Thoracic aorta (tissue), 2 donors: Measurements from ENCODE around the gene DAP3. TPM values are rescaled to one million over a fixed set of nuclear protein-coding genes. Genes with fewer than 3 reads are reported as not detected.
A peak's percentile ranks its signal among the peaks of the same experiment; 100 is the strongest.
"Not testable (repeated sequence)": the region's sequence is repeated elsewhere in the genome, so short reads cannot be mapped to it uniquely, and the experiment has no call there.

Experiments used
- ATAC-seq: fragments of 150-250 bp; one replicate; pipeline ENCODE4 v1.8.0; 2017; ENCODE audit warnings: low read depth; ENCODE audit not compliant: insufficient number of reproducible peaks, low FRiP score
- DNase-seq: peaks from one replicate; pipeline ENCODE4 v3.0.0-alpha.2; 2020; ENCODE audit warnings: low spot score
- H3K27ac ChIP-seq, 2 donors: fragments of 200-600 bp; sonication (generic); 1 replicate in 1 of 2; 2 replicates in 1 of 2; pipeline ENCODE4 v1.5.1; 2016; ENCODE audit warnings: mild to moderate bottlenecking in 2 of 2, moderate library complexity in 2 of 2
- H3K27me3 ChIP-seq: fragments of 200-600 bp; sonication (generic); replicated peaks from 2 replicates; pipeline ENCODE4 v1.6.0; 2016; ENCODE audit warnings: mild to moderate bottlenecking; ENCODE audit not compliant: insufficient read depth
- H3K36me3 ChIP-seq: fragments of 200-600 bp; sonication (generic); one replicate; pipeline ENCODE4 v1.5.1; 2016
- H3K4me1 ChIP-seq, 2 donors: fragments of 200-600 bp; sonication (generic); 1 replicate in 1 of 2; 2 replicates in 1 of 2; pipeline versions ENCODE4 v1.5.1 to v1.6.0; 2016; ENCODE audit warnings: low read depth in 2 of 2, mild to moderate bottlenecking in 1 of 2; ENCODE audit not compliant: control insufficient read depth in 1 of 2
- H3K4me3 ChIP-seq: fragments of 200-600 bp; sonication (generic); 2 replicates; pipeline ENCODE4 v1.5.1; 2016; ENCODE audit warnings: mild to moderate bottlenecking
- H3K9me3 ChIP-seq: fragments of 200-600 bp; sonication (generic); 2 replicates; pipeline ENCODE4 v1.5.1; 2016
- CTCF ChIP-seq: fragments of 200-600 bp; sonication (generic); IDR thresholded peaks from one replicate; pipeline ENCODE4 v1.5.1; 2019; ENCODE audit warnings: antibody characterized with exemption
- total RNA-seq, 2 donors: library from RNA; depleted of rRNA; stranded (reverse); fragments of >200 nt; gene quantifications; one replicate each; pipeline versions ENCODE4 v1.1.0 to v1.2.3, GENCODE V29; 2016

Gene DAP3
- total RNA-seq, 2 donors from 2014 or later: 56.5 to 113 TPM

- Histone ChIP-seq H3K27me3 (no peaks in the 10 kb centered on the region), H3K4me1 (no peaks in the 10 kb centered on the region), H3K27ac (no peak overlapping the region), H3K9me3 (no peaks in the 10 kb centered on the region), H3K4me3 (no peak overlapping the region), H3K36me3 (peaks cover 13% of the 10 kb centered on the region)
- no peak for ATAC-seq
- no peak for TF ChIP-seq CTCF
- no peak for DNase-seq
Measured at GRCh38 chr1:155717041-155717440, 28.1 kb downstream of the DAP3 start.

DNA sequence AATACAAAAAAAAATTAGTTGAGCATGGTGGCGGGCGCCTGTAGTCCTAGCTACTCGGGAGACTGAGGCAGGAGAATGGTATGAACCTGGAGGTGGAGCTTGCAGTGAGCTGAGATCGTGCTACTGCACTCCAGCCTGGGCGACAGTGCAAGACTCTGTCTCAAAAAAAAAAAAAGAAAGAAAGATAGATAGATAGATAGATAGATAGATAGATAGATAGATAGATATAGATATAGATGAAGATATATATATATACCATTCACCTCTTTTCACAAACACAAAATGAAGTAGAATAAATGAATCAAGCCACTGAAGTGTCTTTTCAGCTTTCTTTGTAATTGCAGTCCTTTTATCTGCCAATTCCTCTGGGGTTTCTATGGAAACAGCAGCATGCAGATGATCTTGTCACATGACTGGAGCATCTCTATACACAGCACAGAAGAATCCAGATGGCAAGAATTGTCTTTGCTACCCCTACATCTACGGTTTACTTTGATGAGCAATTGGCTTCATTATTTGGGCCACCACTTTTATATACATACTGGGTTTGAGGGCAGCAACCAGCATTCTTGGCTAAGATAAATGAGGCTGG is 29.7 kb downstream of the DAP3 start:
- H3K4me3 ChIP-seq, H3K9me3 ChIP-seq, H3K4me1 ChIP-seq, ATAC-seq, DNase-seq, H3K27me3 ChIP-seq, H3K27ac ChIP-seq, H3K36me3 ChIP-seq: not testable (repeated sequence)

GRCh38 chr1:155719703-155720102 is 30.8 kb downstream of the DAP3 start:
- H3K4me1 ChIP-seq: no peaks in the 10 kb centered on the region
- no peak overlapping the region for H3K27ac ChIP-seq
- no peak overlapping the region for H3K4me3 ChIP-seq
- peaks cover 6% of the 10 kb centered on the region for H3K36me3 ChIP-seq
- no peaks in the 10 kb centered on the region for H3K9me3 ChIP-seq
- ATAC-seq (no peak), DNase-seq (no peak)
- no peaks in the 10 kb centered on the region for H3K27me3 ChIP-seq
- no peak for TF ChIP-seq CTCF

- TF ChIP-seq CTCF: no peak
- peaks cover 8% of the 10 kb centered on the region for H3K36me3 ChIP-seq
Measured at GRCh38 chr1:155725142-155725541, 36.3 kb downstream of the DAP3 start.

DNA sequence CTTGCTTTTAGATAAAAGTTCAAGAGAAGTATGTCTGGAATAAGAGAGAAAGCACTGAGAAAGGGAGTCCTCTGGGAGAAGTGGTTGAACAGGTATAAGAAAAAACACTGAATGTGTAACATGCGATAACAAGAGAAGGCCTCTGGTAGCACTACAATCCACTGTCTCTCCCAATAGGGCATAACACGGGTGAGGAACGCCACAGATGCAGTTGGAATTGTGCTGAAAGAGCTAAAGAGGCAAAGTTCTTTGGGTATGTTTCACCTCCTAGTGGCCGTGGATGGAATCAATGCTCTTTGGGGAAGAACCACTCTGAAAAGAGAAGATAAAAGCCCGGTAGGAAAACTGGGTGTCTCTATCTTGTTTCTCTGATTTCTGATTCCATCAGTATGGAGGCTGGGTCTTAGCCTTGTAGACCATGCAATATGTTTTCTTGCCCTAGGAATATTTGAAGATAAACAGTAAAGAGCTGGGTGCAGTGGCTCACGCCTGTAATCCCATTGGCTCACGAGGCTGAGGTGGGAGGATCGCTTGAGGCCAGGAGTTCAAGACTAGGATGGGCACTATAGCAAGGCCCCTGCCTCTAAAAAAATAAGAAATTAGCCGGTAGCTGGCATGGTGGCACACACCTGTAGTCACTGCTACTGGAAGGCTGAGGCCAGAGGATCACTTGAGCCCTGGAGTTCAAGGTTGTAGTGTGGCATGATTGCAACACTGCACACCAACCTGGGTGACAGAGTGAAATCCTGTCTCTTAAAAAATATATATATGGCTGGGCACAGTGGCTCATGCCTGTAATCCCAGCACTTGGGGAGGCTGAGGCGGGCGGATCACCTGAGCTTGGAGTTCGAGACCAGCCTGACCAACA is 40.4 kb downstream of the DAP3 start:
- peak; percentile 61 for TF ChIP-seq CTCF
- ATAC-seq (no peak), DNase-seq (peak; percentile 9)

More at GRCh38 chr1:155725142-155725541, 36.3 kb downstream of the DAP3 start:
- no peak for ATAC-seq
- H3K4me1 ChIP-seq: peaks cover 0 to under 1% of the 10 kb centered on the region in 2 donors
- H3K27ac ChIP-seq: no peak overlapping the region
- H3K27me3 ChIP-seq: no peaks in the 10 kb centered on the region
- no peak for DNase-seq
- H3K4me3 ChIP-seq: no peak overlapping the region
- H3K9me3 ChIP-seq: no peaks in the 10 kb centered on the region

More for the DNA sequence above, 40.4 kb downstream of the DAP3 start:
- H3K4me3 ChIP-seq: no peak overlapping the region
- no peaks in the 10 kb centered on the region for H3K9me3 ChIP-seq
- no peak overlapping the region for H3K27ac ChIP-seq
- peaks cover 8% of the 10 kb centered on the region for H3K36me3 ChIP-seq
- H3K27me3 ChIP-seq: no peaks in the 10 kb centered on the region
- H3K4me1 ChIP-seq: peaks cover 4 to 6% of the 10 kb centered on the region in 2 donors
